DOHH2 (cell line): ENCODE measurements around the gene CA4.

Source experiments
- EZH2phosphoT487 ChIP-seq: fragments of 200-600 bp; sonication (generic); IDR thresholded peaks from 2 replicates; pipeline ENCODE4 v1.6.1; 2017; ENCODE audit warnings: borderline replicate concordance, mild to moderate bottlenecking, antibody characterized with exemption, low read length, moderate library complexity, mixed read lengths
- TF ChIP-seq, protein P1 (sequence below): fragments of 200-600 bp; sonication (generic); IDR thresholded peaks from one replicate; pipeline ENCODE4 v1.5.1; 2014; ENCODE audit warnings: antibody characterized with exemption, mild to moderate bottlenecking, low read depth, low read length; ENCODE audit not compliant: poor library complexity, severe bottlenecking

DNA sequence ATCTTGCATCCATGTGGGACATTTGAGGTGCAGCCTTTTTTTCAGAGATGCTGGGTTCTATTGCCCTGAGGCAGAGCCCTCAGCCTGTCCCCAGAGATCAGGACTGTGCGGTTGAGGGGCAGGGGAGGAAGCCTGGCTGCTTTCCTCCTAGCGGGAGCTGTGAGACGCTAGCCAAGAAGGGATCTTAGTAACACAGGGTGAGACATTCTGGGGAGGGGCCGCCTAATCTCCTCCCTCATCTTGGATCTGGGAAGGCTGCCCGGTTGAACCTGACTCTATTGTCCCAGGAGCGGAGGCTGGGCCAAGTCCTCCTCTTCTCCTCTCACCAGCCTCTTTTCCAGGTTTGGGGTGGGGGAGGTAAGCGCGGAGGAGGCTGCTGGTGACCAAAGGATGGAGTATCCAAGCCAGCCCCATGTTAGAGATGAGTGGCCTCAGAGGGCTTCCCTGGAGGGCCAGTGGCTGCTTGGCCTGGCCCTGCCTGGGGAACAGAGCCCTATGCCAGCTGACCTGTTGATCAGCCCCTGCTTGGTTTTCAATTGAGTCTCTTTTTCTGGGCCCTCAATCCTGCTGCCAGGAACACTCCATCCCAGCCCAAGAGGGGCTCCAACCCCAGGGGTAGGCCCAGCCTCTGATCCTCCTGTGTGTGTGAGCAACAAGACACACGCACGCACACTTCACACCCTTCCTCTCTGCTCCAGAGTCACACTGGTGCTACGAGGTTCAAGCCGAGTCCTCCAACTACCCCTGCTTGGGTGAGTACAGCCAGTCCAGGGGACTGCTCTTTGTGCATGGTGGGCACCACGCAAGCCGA lies 5.0 kb downstream of the CA4 start:
- TF ChIP-seq EZH2phosphoT487, result no peak
- TF ChIP-seq, protein P1, sequence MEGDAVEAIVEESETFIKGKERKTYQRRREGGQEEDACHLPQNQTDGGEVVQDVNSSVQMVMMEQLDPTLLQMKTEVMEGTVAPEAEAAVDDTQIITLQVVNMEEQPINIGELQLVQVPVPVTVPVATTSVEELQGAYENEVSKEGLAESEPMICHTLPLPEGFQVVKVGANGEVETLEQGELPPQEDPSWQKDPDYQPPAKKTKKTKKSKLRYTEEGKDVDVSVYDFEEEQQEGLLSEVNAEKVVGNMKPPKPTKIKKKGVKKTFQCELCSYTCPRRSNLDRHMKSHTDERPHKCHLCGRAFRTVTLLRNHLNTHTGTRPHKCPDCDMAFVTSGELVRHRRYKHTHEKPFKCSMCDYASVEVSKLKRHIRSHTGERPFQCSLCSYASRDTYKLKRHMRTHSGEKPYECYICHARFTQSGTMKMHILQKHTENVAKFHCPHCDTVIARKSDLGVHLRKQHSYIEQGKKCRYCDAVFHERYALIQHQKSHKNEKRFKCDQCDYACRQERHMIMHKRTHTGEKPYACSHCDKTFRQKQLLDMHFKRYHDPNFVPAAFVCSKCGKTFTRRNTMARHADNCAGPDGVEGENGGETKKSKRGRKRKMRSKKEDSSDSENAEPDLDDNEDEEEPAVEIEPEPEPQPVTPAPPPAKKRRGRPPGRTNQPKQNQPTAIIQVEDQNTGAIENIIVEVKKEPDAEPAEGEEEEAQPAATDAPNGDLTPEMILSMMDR, result no peak
